Stomach (tissue), 9 donors: ENCODE measurements around the gene GPC4. TPM values are rescaled to one million over a fixed set of nuclear protein-coding genes. Genes with fewer than 3 reads are reported as not detected.

Experiments
- DNase-seq, 2 donors: peaks; one replicate each; pipeline versions ENCODE4 v3.0.0 to v3.0.0-alpha.2; 2013 to 2019
- H3K27ac ChIP-seq, 5 donors: fragments of 200-600 bp in 4 of 5; sonication (generic) in 4 of 5; one replicate each; pipeline ENCODE4 v1.5.1; 2013 to 2019; ENCODE audit warnings: mild to moderate bottlenecking in 1 of 5, moderate library complexity in 1 of 5
- H3K27me3 ChIP-seq, 3 donors: fragments of 200-600 bp; sonication (generic); one replicate each; pipeline ENCODE4 v1.5.1; 2017 to 2019; ENCODE audit warnings: mixed run types in 1 of 3
- H3K36me3 ChIP-seq, 4 donors: fragments of 200-600 bp; sonication (generic); 1 replicate in 3 of 4; 2 replicates in 1 of 4; pipeline ENCODE4 v1.5.1; 2016 to 2019
- H3K4me1 ChIP-seq, 4 donors: fragments of 200-600 bp; sonication (generic); one replicate each; pipeline ENCODE4 v1.5.1; 2016 to 2019
- H3K4me3 ChIP-seq, 4 donors: fragments of 200-600 bp; sonication (generic) in 3 of 4; one replicate each; pipeline ENCODE4 v1.5.1; 2016 to 2019; ENCODE audit warnings: mild to moderate bottlenecking in 1 of 4
- H3K9me3 ChIP-seq, 4 donors: fragments of 200-600 bp; sonication (generic); one replicate each; pipeline ENCODE4 v1.5.1; 2016 to 2019
- CTCF ChIP-seq, 7 experiments: fragments of 450-650 bp in 4 of 7; fragments of 200-600 bp in 3 of 7; sonication (generic) in 3 of 7; IDR thresholded peaks; one replicate each; pipeline ENCODE4 v1.5.1; 2016 to 2019; ENCODE audit warnings: antibody characterized with exemption in 7 of 7, control low read depth in 2 of 7, mild to moderate bottlenecking in 1 of 7
- EP300 ChIP-seq: sonication (generic); formaldehyde crosslinking; IDR thresholded peaks from one replicate; pipeline ENCODE4 v1.6.1; 2017; ENCODE audit warnings: antibody characterized with exemption
- POLR2A ChIP-seq, 4 donors: fragments of 450-650 bp; IDR thresholded peaks; one replicate each; pipeline ENCODE4 v1.6.1; 2016; ENCODE audit warnings: antibody characterized with exemption in 4 of 4, control low read depth in 2 of 4, mild to moderate bottlenecking in 1 of 4, moderate library complexity in 1 of 4
- POLR2AphosphoS5 ChIP-seq, 3 donors: sonication (generic); formaldehyde crosslinking; IDR thresholded peaks; one replicate each; pipeline ENCODE4 v1.6.1; 2016; ENCODE audit warnings: antibody characterized with exemption in 3 of 3
- WGBS, 5 donors: extraction: QIAGEN DNeasy Blood & Tissue Kit in 3 of 5; methylation state at CpG; one replicate each; pipeline versions ENCODE4 v1.1.5 to v1.1.7; 2013 to 2018; 5-methylcytosine and 5-hydroxymethylcytosine counted together
- intact Hi-C: fragments of 100-400 bp; cut with DNase I; formaldehyde crosslinking; loops from one replicate; pipeline ENCODE4 v1.15.1; 2023; ENCODE audit warnings: low total_unique reads
- polyA plus RNA-seq, 3 donors: library from polyadenylated mRNA; stranded (reverse); fragments of 200-250 nt; gene quantifications; one replicate each; pipeline ENCODE4 v1.2.3, GENCODE V29; 2013
- total RNA-seq, 5 donors: library from RNA; depleted of rRNA; stranded (reverse); fragments of >200 nt; gene quantifications; one replicate each; pipeline versions ENCODE4 v1.1.0 to v1.2.3, GENCODE V29; 2014 to 2016
- donor health status: healthy with polysubstance abuse.
- donor health status: Bipolar disorder and iron deficiency.
- donor health status: healthy.

The GPC4 gene
- total and polyA plus RNA-seq, 8 donors = 3.5 to 32.1 (median 14.7) TPM

DNA sequence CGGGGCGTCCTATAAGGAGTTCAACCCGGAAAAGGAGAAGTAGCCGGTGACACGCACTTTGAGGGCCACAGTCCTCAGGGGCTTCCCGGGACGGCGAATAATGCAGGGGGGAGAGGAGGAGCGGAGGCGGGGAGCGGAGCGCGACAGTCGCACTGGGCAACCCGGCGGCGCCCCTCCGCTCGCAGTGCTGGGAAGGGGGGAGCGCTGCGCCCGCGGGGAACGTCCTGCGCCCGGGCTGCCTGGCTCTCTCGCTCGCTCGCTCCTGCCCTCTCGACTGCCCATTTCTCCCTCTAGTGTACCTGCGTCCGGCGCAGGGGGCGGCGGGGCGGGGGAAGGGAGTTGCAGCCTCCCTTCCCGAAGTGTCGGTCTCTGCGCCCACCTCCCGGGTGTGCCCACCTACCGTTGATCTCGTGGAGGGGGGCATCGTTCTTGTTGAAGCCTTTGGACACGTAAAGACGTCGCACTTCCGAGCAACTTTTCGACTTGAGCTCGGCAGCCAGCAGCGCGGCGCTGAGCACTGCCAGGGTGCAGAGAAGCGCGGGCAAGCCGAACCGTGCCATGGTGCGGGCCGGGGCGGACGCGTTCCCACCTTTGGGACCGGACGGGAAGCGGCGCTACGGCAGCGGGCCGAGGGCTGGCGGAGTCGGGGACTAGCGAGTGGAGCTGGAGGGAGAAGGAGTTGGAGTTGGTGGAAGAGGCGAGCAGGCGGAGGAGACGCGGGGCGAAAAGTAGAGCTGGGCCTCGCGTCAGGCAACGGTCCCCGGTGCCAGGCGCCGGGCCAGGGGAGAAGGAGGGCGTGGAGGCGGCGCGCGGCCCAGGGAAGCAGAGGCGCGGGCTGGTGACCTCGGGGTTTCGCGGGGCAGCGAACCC is 648 bp downstream of the GPC4 start:
- 0 to 39% (median 10%) methylated on average over 27 to 80 of the region's 93 CpGs for WGBS, 5 donors
- intact Hi-C loops = no loop called here
- H3K4me1 ChIP-seq = peaks cover 0 to 8% (median 4%) of the 10 kb centered on the region in 4 donors
- peak in 1 of 2 donors; percentile 51 for DNase-seq
- H3K4me3 ChIP-seq = peak overlapping the region; percentile 58 to 68 (median 64)
- H3K27me3 ChIP-seq = peaks cover 0 to 28% (median 27%) of the 10 kb centered on the region in 3 donors
- TF ChIP-seq POLR2A (IDR thresholded peaks at IDR 0.05) = no peak
- no peak for TF ChIP-seq EP300
- TF ChIP-seq CTCF (IDR thresholded peaks at IDR 0.05) = no peak
- no peak for TF ChIP-seq POLR2AphosphoS5 (IDR thresholded peaks at IDR 0.05)
- peak overlapping the region; percentile 65 to 85 (median 76) for H3K27ac ChIP-seq
- no peaks in the 10 kb centered on the region for H3K36me3 ChIP-seq
- no peaks in the 10 kb centered on the region for H3K9me3 ChIP-seq

GRCh38 chrX:133413218-133413925 is 1.9 kb downstream of the GPC4 start:
- TF ChIP-seq EP300 (no peak), POLR2AphosphoS5 (IDR thresholded peaks at IDR 0.05) (no peak), POLR2A (IDR thresholded peaks at IDR 0.05) (no peak), CTCF (IDR thresholded peaks at IDR 0.05) (no peak)
- Histone ChIP-seq H3K27ac (peak overlapping the region in 4 of 5 donors; percentile 72 to 85 (median 80)), H3K4me1 (peaks cover 0 to 8% (median 4%) of the 10 kb centered on the region in 4 donors), H3K4me3 (peak overlapping the region; percentile 58 to 68 (median 64)), H3K36me3 (no peaks in the 10 kb centered on the region), H3K27me3 (peaks cover 0 to 28% (median 27%) of the 10 kb centered on the region in 3 donors), H3K9me3 (no peaks in the 10 kb centered on the region)
- WGBS, 5 donors = 3 to 49% (median 15%) methylated on average over 10 to 38 of the region's 38 CpGs
- intact Hi-C loops = no loop called here
- DNase-seq = peak in 1 of 2 donors; percentile 48

DNA sequence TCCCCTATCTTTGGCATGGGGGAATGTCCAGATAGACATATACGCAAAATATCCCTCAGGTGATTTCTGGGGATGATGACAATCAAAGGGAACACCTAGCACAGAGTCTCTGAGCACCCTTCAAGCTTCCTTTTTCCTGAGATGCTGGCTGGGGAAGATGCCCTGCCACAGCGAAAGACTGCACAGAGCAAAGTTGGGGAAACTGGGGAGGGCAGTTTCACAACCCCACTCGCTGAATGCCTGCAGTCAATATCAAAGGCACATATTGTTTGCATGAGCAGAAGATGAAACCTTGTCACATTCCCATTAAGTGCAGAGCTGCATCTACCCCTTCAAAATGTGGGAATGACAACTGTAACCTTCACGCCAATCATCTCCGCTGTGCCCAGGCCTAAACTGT is 2.6 kb downstream of the GPC4 start:
- H3K36me3 ChIP-seq = no peaks in the 10 kb centered on the region
- no peak for DNase-seq
- intact Hi-C loops = no loop called here
- peaks cover 0 to 8% (median 4%) of the 10 kb centered on the region in 4 donors for H3K4me1 ChIP-seq
- TF ChIP-seq CTCF (IDR thresholded peaks at IDR 0.05) (no peak), EP300 (no peak), POLR2AphosphoS5 (IDR thresholded peaks at IDR 0.05) (no peak), POLR2A (IDR thresholded peaks at IDR 0.05) (no peak)
- peak overlapping the region; percentile 58 to 68 (median 64) for H3K4me3 ChIP-seq
- peaks cover 0 to 27% (median 24%) of the 10 kb centered on the region in 3 donors for H3K27me3 ChIP-seq
- WGBS, 5 donors = 57 to 77% (median 73%) methylated on average over 5 of the region's 5 CpGs
- H3K9me3 ChIP-seq = no peaks in the 10 kb centered on the region
- H3K27ac ChIP-seq = peak overlapping the region in 3 of 5 donors; percentile 20 to 85 (median 84)

- intact Hi-C loops = no loop called here
- peaks cover 0 to 27% (median 24%) of the 10 kb centered on the region in 3 donors for H3K27me3 ChIP-seq
- TF ChIP-seq POLR2AphosphoS5 (IDR thresholded peaks at IDR 0.05) (no peak), CTCF (IDR thresholded peaks at IDR 0.05) (no peak), POLR2A (IDR thresholded peaks at IDR 0.05) (no peak), EP300 (no peak)
- H3K9me3 ChIP-seq = no peaks in the 10 kb centered on the region
- no peaks in the 10 kb centered on the region for H3K36me3 ChIP-seq
- H3K4me3 ChIP-seq = peak overlapping the region in 3 of 4 donors; percentile 58 to 68 (median 65)
- peak in 1 of 2 donors; percentile 44 for DNase-seq
- H3K27ac ChIP-seq = peak overlapping the region in 3 of 5 donors; percentile 20 to 85 (median 84)
- H3K4me1 ChIP-seq = peaks cover 0 to 8% (median 4%) of the 10 kb centered on the region in 4 donors
- WGBS, 5 donors = 56 to 72% (median 63%) methylated on average over 3 of the region's 3 CpGs
Measured at GRCh38 chrX:133412246-133412645, 3.0 kb downstream of the GPC4 start.
